HG03139 (cell line): ENCODE results near the gene FLRT2.

Experiments used
- ATAC-seq: cut with Tn5 transposase; IDR thresholded peaks from one replicate; pipeline ENCODE4 v1.9.1; 2021; ENCODE audit not compliant: unreplicated experiment

Gene FLRT2

DNA sequence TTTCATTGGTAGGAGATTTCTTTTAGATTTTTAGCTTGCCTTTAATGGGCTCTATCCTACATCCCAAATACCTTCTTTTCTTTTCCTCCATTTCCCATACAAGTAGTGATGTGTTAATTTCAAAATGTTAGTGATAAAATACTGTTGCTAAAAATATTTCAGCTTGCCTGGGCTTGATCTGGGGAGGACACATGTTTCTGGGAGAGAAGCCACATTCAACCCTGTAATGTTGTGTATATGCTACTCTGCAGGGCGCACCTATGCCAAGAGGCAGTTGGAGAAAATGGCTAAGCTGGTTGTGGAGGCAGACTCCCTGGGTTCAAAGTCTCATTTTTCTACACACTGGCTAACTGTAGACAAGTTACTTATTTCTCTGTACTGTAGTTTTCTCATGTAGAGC lies 26.3 kb downstream of the FLRT2 start:
- no peak for ATAC-seq

GRCh38 chr14:85558505-85558904 lies 28.6 kb downstream of the FLRT2 start:
- ATAC-seq = no peak

DNA sequence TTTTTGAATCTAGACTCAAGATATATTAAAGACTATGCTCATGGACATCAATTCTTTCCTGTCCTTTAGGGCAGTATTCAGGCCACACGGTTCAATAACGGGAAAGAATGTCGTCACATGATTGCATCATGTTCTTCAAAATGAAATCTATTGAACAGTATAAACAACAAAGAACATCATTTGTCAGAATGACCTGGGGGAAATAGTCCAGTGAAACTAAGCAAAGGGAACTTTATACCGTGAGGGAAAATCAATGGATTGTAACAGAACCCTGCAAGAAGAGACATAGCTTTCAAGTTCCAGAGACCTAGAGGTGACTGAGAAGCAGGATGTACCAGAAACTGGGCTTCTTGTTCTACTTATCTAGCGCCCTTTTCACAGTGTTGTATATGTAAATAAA lies 32.7 kb downstream of the FLRT2 start:
- ATAC-seq = no peak

GRCh38 chr14:85564841-85565527 lies 35.0 kb downstream of the FLRT2 start:
- no peak for ATAC-seq

DNA sequence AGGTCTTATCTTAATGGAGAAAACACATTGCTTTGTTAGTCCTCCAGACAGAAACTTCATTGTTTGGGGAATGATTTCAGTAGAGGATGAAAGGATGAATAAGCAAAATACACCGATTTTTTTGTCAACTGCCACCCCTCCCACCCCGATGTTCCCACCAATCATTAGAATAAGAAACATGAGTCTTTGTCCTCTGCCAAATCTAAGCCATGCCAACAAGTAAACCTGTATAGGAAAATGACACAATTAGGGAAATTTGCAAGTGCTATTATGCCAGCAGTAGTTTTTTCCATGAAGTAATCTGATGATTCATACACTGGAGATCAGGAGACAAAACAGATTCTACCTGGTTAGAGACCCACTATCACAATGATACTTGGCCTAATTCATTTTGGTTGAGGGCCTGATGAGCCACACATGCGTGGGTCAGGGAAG lies 35.9 kb downstream of the FLRT2 start:
- no peak for ATAC-seq

- no peak for ATAC-seq
Measured at GRCh38 chr14:85566603-85567002, 36.7 kb downstream of the FLRT2 start.

- ATAC-seq = no peak
Measured at GRCh38 chr14:85572011-85572410, 42.1 kb downstream of the FLRT2 start.

- no peak for ATAC-seq
Measured at GRCh38 chr14:85572845-85573244, 42.9 kb downstream of the FLRT2 start.

DNA sequence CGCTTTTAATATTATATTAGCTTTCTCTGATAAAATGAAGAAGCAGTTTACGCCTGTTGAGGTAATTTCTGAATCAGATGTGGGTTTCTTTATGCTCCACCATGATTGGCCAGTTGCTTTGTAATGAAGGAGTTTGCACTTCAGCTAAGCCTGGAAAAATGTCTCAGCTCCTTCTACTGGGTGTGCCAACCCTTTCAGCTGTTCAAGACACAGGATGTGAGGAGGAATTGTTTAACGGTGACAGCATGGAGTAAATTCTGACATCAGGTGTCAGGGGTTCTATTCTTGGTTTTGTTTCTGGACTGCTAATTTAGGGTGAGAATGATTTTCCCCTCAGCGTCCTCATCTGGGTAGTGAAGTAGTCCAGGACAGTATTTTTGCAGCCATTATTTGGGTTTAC lies 43.5 kb downstream of the FLRT2 start:
- ATAC-seq = no peak

DNA sequence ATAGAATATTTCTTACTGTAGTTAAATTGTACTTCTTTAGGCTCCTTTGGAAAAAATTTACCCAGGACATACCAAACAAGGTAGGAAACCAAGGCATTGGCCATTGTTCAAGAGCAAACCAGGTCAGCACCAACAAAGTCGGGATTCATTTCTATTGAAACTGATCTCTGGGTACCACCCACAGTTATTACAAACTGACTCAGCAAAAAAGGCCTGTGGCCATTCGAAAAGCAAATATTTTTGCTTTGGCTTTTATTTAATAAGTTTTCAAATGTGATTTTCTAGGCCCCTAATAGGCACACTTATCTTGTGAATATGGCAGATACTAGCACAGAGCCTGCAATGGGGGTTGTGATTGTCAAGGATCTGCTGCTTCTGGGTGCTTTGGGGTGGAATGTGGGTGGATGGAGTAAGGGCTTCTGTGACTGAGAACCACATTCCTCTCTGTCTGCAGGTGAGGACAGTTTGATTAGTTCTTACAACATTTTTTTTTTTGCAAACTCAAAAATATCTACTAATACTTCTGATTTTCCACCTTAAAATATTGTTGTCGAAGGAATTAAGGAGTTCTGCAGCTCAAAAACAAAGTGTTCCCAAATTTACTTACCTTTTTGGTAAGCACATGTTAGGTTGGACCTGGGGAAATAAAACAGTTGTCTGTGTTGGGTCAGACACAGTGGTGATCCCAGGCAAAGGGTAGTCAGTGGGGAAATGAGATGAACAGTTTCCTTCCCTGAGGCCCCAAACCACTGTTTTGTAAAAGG lies 45.1 kb downstream of the FLRT2 start:
- no peak for ATAC-seq

DNA sequence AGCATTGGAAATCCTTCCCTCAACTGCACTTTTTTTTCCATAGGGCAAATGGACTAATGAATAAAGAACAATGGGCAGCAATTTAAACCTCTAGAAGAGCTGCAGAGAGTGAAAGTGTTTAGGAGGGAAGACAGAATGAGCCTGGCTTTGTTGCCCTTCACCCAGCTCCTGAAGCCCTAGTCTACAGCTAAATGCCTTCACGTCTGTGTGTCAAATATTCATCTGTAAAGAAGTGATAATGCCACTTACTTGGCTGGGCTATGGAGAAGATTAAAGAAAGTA lies 45.6 kb downstream of the FLRT2 start:
- no peak for ATAC-seq

GRCh38 chr14:85576218-85576617 lies 46.3 kb downstream of the FLRT2 start:
- ATAC-seq = no peak

GRCh38 chr14:85576848-85577542 lies 47.1 kb downstream of the FLRT2 start:
- ATAC-seq = no peak

- ATAC-seq = no peak
Measured at GRCh38 chr14:85577543-85578114, 47.7 kb downstream of the FLRT2 start.

DNA sequence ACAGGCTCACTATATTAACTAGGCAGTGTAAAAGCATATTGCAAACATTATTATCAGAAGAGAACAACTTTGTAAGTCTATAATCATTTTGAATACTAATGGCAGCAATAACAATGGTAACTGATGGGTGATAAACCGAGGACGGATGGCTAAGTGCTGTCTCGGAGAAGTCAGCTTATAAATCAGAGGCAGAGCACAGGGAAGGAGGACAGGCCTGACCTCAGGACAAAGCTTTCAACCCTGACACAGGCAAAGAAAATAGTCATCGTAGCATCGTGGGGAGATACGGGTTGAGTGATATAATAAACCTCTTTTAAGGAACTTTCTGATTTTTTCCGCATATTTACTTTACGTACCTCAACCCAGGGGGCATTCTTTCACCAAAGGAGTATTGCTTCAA lies 48.4 kb downstream of the FLRT2 start:
- ATAC-seq = no peak

DNA sequence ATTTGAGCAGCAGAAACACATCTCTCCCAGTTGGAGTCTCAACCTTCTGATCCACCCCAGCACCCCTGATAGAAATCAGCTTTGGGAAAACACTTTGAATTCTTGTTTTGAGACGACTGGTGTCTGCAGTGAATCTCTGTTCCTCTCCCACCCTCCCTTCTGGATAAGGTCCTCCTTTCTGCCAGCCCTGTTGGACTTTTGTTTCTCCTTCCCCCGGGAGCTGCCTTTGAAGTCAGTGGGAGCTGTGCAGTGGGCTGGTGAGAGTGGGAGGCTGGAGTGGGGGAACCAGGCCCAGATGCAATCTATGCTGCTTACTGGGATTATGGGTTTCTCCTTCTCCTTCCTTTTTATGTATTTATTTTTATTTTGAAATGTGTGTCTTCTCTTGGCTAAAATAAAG lies 49.0 kb downstream of the FLRT2 start:
- ATAC-seq = no peak

DNA sequence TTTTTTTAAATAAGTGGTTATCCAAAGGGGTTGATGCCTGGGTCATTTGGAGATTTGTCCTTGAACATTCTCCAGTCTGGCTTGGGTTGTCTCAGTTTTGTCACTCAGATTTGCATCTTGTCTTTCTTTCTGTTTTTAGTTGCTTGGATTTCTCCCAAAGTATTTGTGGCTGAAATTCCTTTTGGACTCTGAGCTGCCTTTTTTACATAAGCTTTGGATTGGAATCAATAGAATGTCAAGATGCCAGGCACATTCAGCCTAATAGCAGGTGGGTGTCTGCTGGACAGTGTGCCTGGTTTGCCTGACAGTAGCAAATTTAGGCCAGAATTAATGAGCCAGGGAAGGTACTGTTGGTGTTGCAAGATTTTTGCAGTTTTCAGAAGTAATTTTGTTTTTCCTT lies 50.0 kb downstream of the FLRT2 start:
- ATAC-seq = no peak

- ATAC-seq = no peak
Measured at GRCh38 chr14:85580536-85581140, 50.7 kb downstream of the FLRT2 start.

GRCh38 chr14:85581691-85582090 lies 51.7 kb downstream of the FLRT2 start:
- ATAC-seq = no peak

- ATAC-seq = no peak
Measured at GRCh38 chr14:85583380-85583779, 53.4 kb downstream of the FLRT2 start.

DNA sequence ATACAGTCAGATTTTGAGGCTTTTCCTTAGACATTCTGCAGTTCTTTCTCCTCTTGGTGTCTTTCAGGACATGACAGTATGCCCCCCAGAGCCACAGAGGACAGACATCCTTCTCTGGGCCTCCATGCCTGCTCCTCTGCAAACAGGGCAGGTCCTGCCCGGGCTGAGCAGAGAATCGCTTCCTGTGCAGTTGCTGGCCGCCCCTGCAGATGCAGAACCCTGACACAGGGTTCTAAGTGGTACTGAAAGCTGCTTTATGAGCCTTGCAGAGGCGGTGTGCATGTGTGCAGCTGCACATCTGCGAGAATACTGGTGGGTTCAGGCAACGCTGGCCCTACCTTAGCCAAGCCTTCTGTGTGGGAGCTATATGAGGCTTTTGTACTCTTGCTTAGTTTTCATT lies 54.5 kb downstream of the FLRT2 start:
- no peak for ATAC-seq
